D721Med (cell line): ENCODE data around the gene SYNE2.

Source experiments
- DNase-seq: peaks from one replicate; pipeline ENCODE4 v3.0.0; 2011; ENCODE audit warnings: low spot score; ENCODE audit not compliant: insufficient read length
- FAIRE-seq: peaks from 2 replicates; lab custom pipeline; 2011; peaks lifted over from hg19 to GRCh38; lab: Jason Lieb, UNC
- CTCF ChIP-seq: IDR thresholded peaks from 2 replicates; pipeline ENCODE4 v1.5.1; 2012; ENCODE audit warnings: mild to moderate bottlenecking, control low read depth; ENCODE audit not compliant: insufficient read depth; ENCODE audit errors: missing control alignments

SYNE2 gene

GRCh38 chr14:64225151-64225757 is 372.4 kb downstream of the SYNE2 start:
- DNase-seq (no peak), FAIRE-seq (no peak)
- no peak for TF ChIP-seq CTCF

- TF ChIP-seq CTCF = no peak
- FAIRE-seq = no peak
- no peak for DNase-seq
Measured at GRCh38 chr14:64227856-64228255, 375.1 kb downstream of the SYNE2 start.

GRCh38 chr14:64229489-64229888 is 376.7 kb downstream of the SYNE2 start:
- no peak for DNase-seq
- no peak for TF ChIP-seq CTCF
- FAIRE-seq = no peak

GRCh38 chr14:64232095-64232838 is 379.5 kb downstream of the SYNE2 start:
- no peak for TF ChIP-seq CTCF
- DNase-seq = no peak
- FAIRE-seq = no peak

GRCh38 chr14:64232944-64233343 is 380.1 kb downstream of the SYNE2 start:
- DNase-seq (no peak), FAIRE-seq (no peak)
- TF ChIP-seq CTCF = no peak

GRCh38 chr14:64233531-64234190 is 380.9 kb downstream of the SYNE2 start:
- FAIRE-seq (no peak), DNase-seq (no peak)
- no peak for TF ChIP-seq CTCF
